Neuronal stem cell (in vitro differentiated cells): Measurements from ENCODE around the gene PAX2.

Source experiments
- DNase-seq: peaks from one replicate; pipeline ENCODE4 v3.0.0-alpha.2; 2013; ENCODE audit warnings: low spot score
- H2AFZ ChIP-seq: one replicate; pipeline ENCODE4 v1.6.1; 2013; ENCODE audit warnings: mild to moderate bottlenecking, low read length, inconsistent platforms
- H2AK5ac ChIP-seq: 2 replicates; pipeline ENCODE4 v1.6.1; 2013; ENCODE audit warnings: low read depth, mild to moderate bottlenecking, inconsistent platforms, low read length, moderate library complexity, mixed read lengths
- H2BK120ac ChIP-seq: 2 replicates; pipeline ENCODE4 v1.6.1; 2013; ENCODE audit warnings: low read depth, mild to moderate bottlenecking, inconsistent platforms, low read length, moderate library complexity, mixed read lengths
- H2BK12ac ChIP-seq: one replicate; pipeline ENCODE4 v1.6.1; 2013; ENCODE audit warnings: low read length, inconsistent platforms
- H2BK15ac ChIP-seq: 2 replicates; pipeline ENCODE4 v1.6.1; 2013; ENCODE audit warnings: mild to moderate bottlenecking, low read length, inconsistent platforms, mixed read lengths
- H2BK5ac ChIP-seq: one replicate; pipeline ENCODE4 v1.6.1; 2013; ENCODE audit warnings: inconsistent platforms, mild to moderate bottlenecking, low read length, moderate library complexity
- H3K14ac ChIP-seq: one replicate; pipeline ENCODE4 v1.6.1; 2013; ENCODE audit warnings: low read length, inconsistent platforms
- H3K18ac ChIP-seq: 2 replicates; pipeline ENCODE4 v1.6.1; 2013; ENCODE audit warnings: low read length, inconsistent platforms
- H3K23ac ChIP-seq: 2 replicates; pipeline ENCODE4 v1.6.1; 2013; ENCODE audit warnings: low read depth, mild to moderate bottlenecking, mixed read lengths, low read length, inconsistent platforms; ENCODE audit not compliant: poor library complexity
- H3K27ac ChIP-seq: replicated peaks from 3 replicates; pipeline ENCODE4 v1.5.1; 2013; ENCODE audit warnings: low read length, inconsistent platforms
- H3K27me3 ChIP-seq, 3 experiments: 2 replicates each; pipeline ENCODE4 v1.6.1; 2013; ENCODE audit warnings: low read length in 3 of 3, mild to moderate bottlenecking in 2 of 3, inconsistent platforms in 1 of 3, low read depth in 1 of 3, mixed read lengths in 1 of 3, moderate library complexity in 1 of 3; ENCODE audit not compliant: control insufficient read depth in 3 of 3, insufficient read depth in 3 of 3
- H3K36me3 ChIP-seq, 2 donors: replicated peaks in 1 of 2; 2 replicates each; pipeline ENCODE4 v1.6.1; 2013; ENCODE audit warnings: low read length in 2 of 2; ENCODE audit not compliant: control insufficient read depth in 2 of 2, insufficient read depth in 2 of 2
- H3K4ac ChIP-seq: 2 replicates; pipeline ENCODE4 v1.6.1; 2013; ENCODE audit warnings: inconsistent platforms, mild to moderate bottlenecking, low read length, moderate library complexity
- H3K4me1 ChIP-seq, 2 donors: 1 replicate in 1 of 2; 2 replicates in 1 of 2; pipeline ENCODE4 v1.6.1; 2013; ENCODE audit warnings: low read length in 2 of 2, low read depth in 1 of 2; ENCODE audit not compliant: control insufficient read depth in 2 of 2, insufficient read depth in 1 of 2
- H3K4me2 ChIP-seq: one replicate; pipeline ENCODE4 v1.6.1; 2013; ENCODE audit warnings: mild to moderate bottlenecking, low read length, inconsistent platforms; ENCODE audit not compliant: insufficient read depth, poor library complexity, severe bottlenecking
- H3K4me3 ChIP-seq, 2 donors: 2 replicates each; pipeline ENCODE4 v1.5.1; 2013; ENCODE audit warnings: low read length in 2 of 2, mild to moderate bottlenecking in 2 of 2, inconsistent platforms in 1 of 2, moderate library complexity in 1 of 2
- H3K79me1 ChIP-seq: one replicate; pipeline ENCODE4 v1.6.1; 2013; ENCODE audit warnings: low read depth, mild to moderate bottlenecking, inconsistent platforms, low read length, moderate library complexity
- H3K9ac ChIP-seq: one replicate; pipeline ENCODE4 v1.6.1; 2013; ENCODE audit warnings: mild to moderate bottlenecking, low read depth, low read length, inconsistent platforms; ENCODE audit not compliant: poor library complexity
- H3K9me3 ChIP-seq, 2 donors: replicated peaks in 1 of 2; 2 replicates each; pipeline versions ENCODE3 to v1.6.1; 2013; ENCODE audit warnings: low read length in 2 of 2, mild to moderate bottlenecking in 2 of 2, inconsistent platforms in 1 of 2, low read depth in 1 of 2, mixed read lengths in 1 of 2, moderate library complexity in 1 of 2; ENCODE audit not compliant: control insufficient read depth in 2 of 2, insufficient read depth in 1 of 2
- H4K8ac ChIP-seq: one replicate; pipeline ENCODE4 v1.6.1; 2013; ENCODE audit warnings: low read depth, mild to moderate bottlenecking, inconsistent platforms, low read length, moderate library complexity
- H4K91ac ChIP-seq: one replicate; pipeline ENCODE4 v1.6.1; 2013; ENCODE audit warnings: low read length, low read depth, mild to moderate bottlenecking, inconsistent platforms; ENCODE audit not compliant: poor library complexity
- WGBS, 2 donors: extraction: QIAGEN DNeasy Blood & Tissue Kit; methylation state at CpG; one replicate each; pipeline ENCODE4 v1.1.7; 2013; ENCODE audit warnings: missing lambda C conversion rate in 2 of 2, mixed read lengths in 1 of 2; ENCODE audit not compliant: insufficient read length in 2 of 2, insufficient replicate concordance in 1 of 2; ENCODE audit errors: extremely low coverage in 2 of 2; 5-methylcytosine and 5-hydroxymethylcytosine counted together

Gene PAX2

GRCh38 chr10:100714566-100714950 lies 30.8 kb upstream of the PAX2 start:
- Histone ChIP-seq H2BK12ac (no peak overlapping the region), H3K18ac (no peak overlapping the region), H4K91ac (no peak overlapping the region), H3K9ac (no peak overlapping the region), H3K4me2 (no peak overlapping the region), H2BK15ac (no peak overlapping the region), H3K9me3 (peaks cover 2% of the 10 kb centered on the region in 2 donors), H4K8ac (no peak overlapping the region), H3K36me3 (no peaks in the 10 kb centered on the region), H3K27ac (no peak overlapping the region), H2AFZ (no peak overlapping the region), H3K27me3 (peaks cover 36 to 100% (median 92%) of the 10 kb centered on the region in 3 experiments), H2AK5ac (no peak overlapping the region), H3K4me1 (peaks cover 0 to 5% of the 10 kb centered on the region in 2 donors), H2BK5ac (no peak overlapping the region), H3K4ac (no peak overlapping the region), H3K14ac (no peak overlapping the region), H3K79me1 (no peaks in the 10 kb centered on the region), H3K4me3 (no peak overlapping the region), H2BK120ac (no peak overlapping the region), H3K23ac (no peak overlapping the region)
- no CpG with 5 or more reads among the region's 1 CpG for WGBS, 2 donors
- no peak for DNase-seq

GRCh38 chr10:100715101-100715444 lies 30.3 kb upstream of the PAX2 start:
- Histone ChIP-seq H2BK15ac (no peak overlapping the region), H2AFZ (peak overlapping the region; percentile 85), H2BK5ac (no peak overlapping the region), H3K23ac (no peak overlapping the region), H3K9me3 (peaks cover 2% of the 10 kb centered on the region in 2 donors), H2BK120ac (no peak overlapping the region), H3K18ac (no peak overlapping the region), H3K36me3 (no peaks in the 10 kb centered on the region), H3K4ac (no peak overlapping the region), H3K14ac (no peak overlapping the region), H3K79me1 (no peaks in the 10 kb centered on the region), H3K27me3 (peaks cover 33 to 99% (median 90%) of the 10 kb centered on the region in 3 experiments), H3K4me2 (peak overlapping the region; percentile 43), H3K27ac (no peak overlapping the region), H4K91ac (no peak overlapping the region), H3K4me3 (peak overlapping the region in 1 of 2 donors; percentile 23), H2AK5ac (no peak overlapping the region), H3K9ac (no peak overlapping the region), H2BK12ac (no peak overlapping the region), H4K8ac (no peak overlapping the region), H3K4me1 (peaks cover 0 to 2% of the 10 kb centered on the region in 2 donors)
- WGBS, 2 donors: no CpG with 5 or more reads among the region's 4 CpGs
- no peak for DNase-seq

GRCh38 chr10:100715445-100716385 lies 29.7 kb upstream of the PAX2 start:
- peak overlapping the region; percentile 23 to 59 for H3K4me3 ChIP-seq
- H2BK5ac ChIP-seq: no peak overlapping the region

GRCh38 chr10:100717166-100717565 lies 28.2 kb upstream of the PAX2 start:
- Histone ChIP-seq H3K4me3 (no peak overlapping the region), H4K8ac (no peak overlapping the region), H2BK12ac (no peak overlapping the region), H3K23ac (no peak overlapping the region), H3K14ac (no peak overlapping the region), H2BK5ac (no peak overlapping the region), H3K36me3 (no peaks in the 10 kb centered on the region), H3K4me2 (no peak overlapping the region), H2AFZ (no peak overlapping the region), H2AK5ac (no peak overlapping the region), H2BK120ac (no peak overlapping the region), H2BK15ac (no peak overlapping the region), H4K91ac (no peak overlapping the region), H3K4me1 (no peaks in the 10 kb centered on the region), H3K27me3 (peaks cover 26 to 98% (median 83%) of the 10 kb centered on the region in 3 experiments), H3K27ac (no peak overlapping the region), H3K9ac (no peak overlapping the region), H3K4ac (no peak overlapping the region), H3K79me1 (no peaks in the 10 kb centered on the region), H3K18ac (no peak overlapping the region), H3K9me3 (peaks cover 2% of the 10 kb centered on the region in 2 donors)
- DNase-seq: no peak

More at GRCh38 chr10:100715445-100716385, 29.7 kb upstream of the PAX2 start:
- Histone ChIP-seq H4K91ac (no peak overlapping the region), H3K27ac (no peak overlapping the region), H3K4ac (no peak overlapping the region), H3K9me3 (peaks cover 2% of the 10 kb centered on the region in 2 donors), H3K18ac (no peak overlapping the region), H2BK15ac (no peak overlapping the region), H3K23ac (no peak overlapping the region), H3K27me3 (peaks cover 30 to 99% (median 90%) of the 10 kb centered on the region in 3 experiments), H3K4me1 (peaks cover 0 to 2% of the 10 kb centered on the region in 2 donors), H2BK120ac (no peak overlapping the region), H2AFZ (peak overlapping the region; percentile 85), H3K36me3 (no peaks in the 10 kb centered on the region), H2BK12ac (no peak overlapping the region), H2AK5ac (no peak overlapping the region), H4K8ac (no peak overlapping the region), H3K9ac (no peak overlapping the region), H3K14ac (no peak overlapping the region), H3K4me2 (peak overlapping the region; percentile 43), H3K79me1 (no peaks in the 10 kb centered on the region)
- no peak for DNase-seq
- WGBS, 2 donors: no CpG with 5 or more reads among the region's 66 CpGs
